Measurements from ENCODE around the gene TBX20.
"Not testable (repeated sequence)": the region's sequence is repeated elsewhere in the genome, so short reads cannot be mapped to it uniquely, and the experiment has no call there.

The TBX20 gene

GRCh38 chr7:35185908-35186731 lies 67.8 kb downstream of the TBX20 start:
- H3K4me3 ChIP-seq (ENCODE audit: low read depth, low read length): peak overlapping the region; percentile 10; the same call in 1 of the 2 replicates
- TF ChIP-seq CTCF (IDR thresholded peaks at IDR 0.05; ENCODE audit: low read depth, low read length): no peak

- not testable (repeated sequence) for H3K4me3 ChIP-seq (ENCODE audit: low read depth, low read length)
These were observed 68.4 kb downstream of the TBX20 start for GRCh38 chr7:35185578-35185907.

- H3K4me3 ChIP-seq (ENCODE audit: low read depth, low read length): not testable (repeated sequence)
These were observed 68.9 kb downstream of the TBX20 start for GRCh38 chr7:35184961-35185360.

GRCh38 chr7:35183873-35184503 lies 69.9 kb downstream of the TBX20 start:
- not testable (repeated sequence) for H3K4me3 ChIP-seq (ENCODE audit: low read depth, low read length)

GRCh38 chr7:35180665-35181064 lies 73.2 kb downstream of the TBX20 start:
- not testable (repeated sequence) for H3K4me3 ChIP-seq (ENCODE audit: low read depth, low read length)

- not testable (repeated sequence) for H3K4me3 ChIP-seq (ENCODE audit: low read depth, low read length)
These were observed 80.7 kb downstream of the TBX20 start for GRCh38 chr7:35173176-35173575.

- not testable (repeated sequence) for H3K4me3 ChIP-seq (ENCODE audit: low read depth, low read length)
These were observed 81.8 kb downstream of the TBX20 start for GRCh38 chr7:35172131-35172530.

- H3K4me3 ChIP-seq (ENCODE audit: low read depth, low read length): not testable (repeated sequence)
These were observed 86.2 kb downstream of the TBX20 start for GRCh38 chr7:35167658-35168057.

GRCh38 chr7:35167158-35167557 lies 86.7 kb downstream of the TBX20 start:
- H3K4me3 ChIP-seq (ENCODE audit: low read depth, low read length): not testable (repeated sequence)

- not testable (repeated sequence) for H3K4me3 ChIP-seq (ENCODE audit: low read depth, low read length)
These were observed 92.7 kb downstream of the TBX20 start for GRCh38 chr7:35161059-35161740.

Measured in WI38 (cell line).